ENCODE results near the gene KLHL40. TPM values are rescaled to one million over a fixed set of nuclear protein-coding genes. Genes with fewer than 3 reads are reported as not detected.

The KLHL40 gene
- total RNA-seq, 6 experiments from 2014 or later: not detected

DNA sequence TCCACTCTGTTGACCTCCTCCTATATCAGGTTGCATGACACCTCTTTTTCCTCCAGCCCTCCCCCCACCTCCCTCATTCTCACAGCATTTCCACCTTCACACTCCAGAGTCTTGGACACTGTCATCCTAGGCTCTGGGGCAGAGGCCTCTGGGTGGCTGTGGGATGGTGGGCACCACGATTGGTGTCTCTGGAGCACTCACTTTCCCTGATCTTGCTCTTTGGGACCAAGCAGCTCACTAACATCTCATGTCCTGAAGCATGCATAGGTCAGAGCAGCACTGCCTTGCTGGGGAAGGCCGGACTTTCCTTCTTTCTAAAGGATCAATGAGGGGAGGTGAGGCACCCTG is 16.9 kb upstream of the KLHL40 start:
- DNase-seq: no peak
- peaks cover 16% of the 10 kb centered on the region for H3K27me3 Mint-ChIP-seq (ENCODE audit: insufficient read depth)
- no peak overlapping the region for H3K27ac Mint-ChIP-seq
- TF ChIP-seq, protein P1, sequence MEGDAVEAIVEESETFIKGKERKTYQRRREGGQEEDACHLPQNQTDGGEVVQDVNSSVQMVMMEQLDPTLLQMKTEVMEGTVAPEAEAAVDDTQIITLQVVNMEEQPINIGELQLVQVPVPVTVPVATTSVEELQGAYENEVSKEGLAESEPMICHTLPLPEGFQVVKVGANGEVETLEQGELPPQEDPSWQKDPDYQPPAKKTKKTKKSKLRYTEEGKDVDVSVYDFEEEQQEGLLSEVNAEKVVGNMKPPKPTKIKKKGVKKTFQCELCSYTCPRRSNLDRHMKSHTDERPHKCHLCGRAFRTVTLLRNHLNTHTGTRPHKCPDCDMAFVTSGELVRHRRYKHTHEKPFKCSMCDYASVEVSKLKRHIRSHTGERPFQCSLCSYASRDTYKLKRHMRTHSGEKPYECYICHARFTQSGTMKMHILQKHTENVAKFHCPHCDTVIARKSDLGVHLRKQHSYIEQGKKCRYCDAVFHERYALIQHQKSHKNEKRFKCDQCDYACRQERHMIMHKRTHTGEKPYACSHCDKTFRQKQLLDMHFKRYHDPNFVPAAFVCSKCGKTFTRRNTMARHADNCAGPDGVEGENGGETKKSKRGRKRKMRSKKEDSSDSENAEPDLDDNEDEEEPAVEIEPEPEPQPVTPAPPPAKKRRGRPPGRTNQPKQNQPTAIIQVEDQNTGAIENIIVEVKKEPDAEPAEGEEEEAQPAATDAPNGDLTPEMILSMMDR (IDR thresholded peaks at IDR 0.05): no peak
- no peaks in the 10 kb centered on the region for H3K36me3 Mint-ChIP-seq (ENCODE audit: low read depth)
- peaks cover 7% of the 10 kb centered on the region; the same call in 1 of the 2 replicates for H3K4me1 Mint-ChIP-seq (ENCODE audit: low read depth)
- H3K4me3 Mint-ChIP-seq: no peak overlapping the region
- no peaks in the 10 kb centered on the region for H3K9me3 Mint-ChIP-seq

DNA sequence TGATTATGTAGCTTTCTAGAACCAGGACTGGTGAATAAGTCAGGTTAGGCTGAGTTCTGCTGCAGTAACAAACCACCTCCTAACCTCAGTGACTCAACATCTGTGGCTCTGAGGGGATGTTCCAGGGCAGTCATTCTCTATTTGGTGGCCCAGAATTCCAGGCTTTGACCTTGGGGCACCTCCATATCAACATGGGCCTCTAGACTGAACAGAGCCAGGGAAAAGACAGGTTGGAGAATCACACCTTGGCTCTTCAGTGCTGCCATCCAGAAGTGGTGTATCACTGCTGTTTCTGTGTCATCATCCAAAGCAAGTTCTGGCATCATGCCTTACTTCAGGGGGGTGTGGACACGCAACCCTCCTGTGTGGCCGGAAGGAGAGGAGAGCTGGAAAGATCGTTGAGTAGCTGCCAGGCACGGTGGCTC is 16.5 kb upstream of the KLHL40 start:
- Mint-ChIP-seq H3K4me1 (ENCODE audit: low read depth) (peaks cover 7% of the 10 kb centered on the region; the same call in 1 of the 2 replicates), H3K27me3 (ENCODE audit: insufficient read depth) (peaks cover 16% of the 10 kb centered on the region), H3K9me3 (no peaks in the 10 kb centered on the region), H3K27ac (no peak overlapping the region), H3K36me3 (ENCODE audit: low read depth) (no peaks in the 10 kb centered on the region), H3K4me3 (no peak overlapping the region)
- TF ChIP-seq, protein P1 (IDR thresholded peaks at IDR 0.05): no peak
- no peak for DNase-seq

DNA sequence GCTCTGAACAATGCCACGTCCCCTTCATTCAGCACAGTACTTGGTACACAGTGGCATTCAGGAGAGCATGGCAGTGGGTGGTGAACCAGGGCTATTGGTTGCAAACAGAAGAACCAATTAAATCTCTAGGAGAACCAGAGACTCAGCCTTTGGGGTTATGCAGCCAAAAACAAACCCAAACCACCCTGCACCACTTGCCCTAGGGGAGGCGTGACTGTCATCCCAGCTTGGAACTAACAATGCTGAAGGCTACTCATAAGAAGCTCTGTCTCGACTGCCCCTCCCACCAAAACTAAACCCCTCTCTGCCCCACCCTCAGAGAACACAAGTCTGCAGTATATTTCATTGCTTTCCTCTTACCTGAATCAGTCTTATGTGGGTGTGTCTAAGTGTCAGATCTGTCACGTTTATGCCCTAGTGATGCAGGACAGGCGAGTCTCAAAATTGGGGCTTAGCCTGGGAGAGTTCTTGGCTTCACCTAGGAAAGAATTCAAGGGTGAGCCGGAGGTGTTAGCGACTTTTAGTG is 15.2 kb upstream of the KLHL40 start:
- no peak for DNase-seq
- Mint-ChIP-seq H3K27me3 (ENCODE audit: insufficient read depth) (peaks cover 16% of the 10 kb centered on the region), H3K4me3 (no peak overlapping the region), H3K27ac (no peak overlapping the region), H3K4me1 (ENCODE audit: low read depth) (peaks cover 7% of the 10 kb centered on the region; the same call in 1 of the 2 replicates), H3K9me3 (no peaks in the 10 kb centered on the region), H3K36me3 (ENCODE audit: low read depth) (no peaks in the 10 kb centered on the region)
- TF ChIP-seq, protein P1 (IDR thresholded peaks at IDR 0.05): no peak

DNA sequence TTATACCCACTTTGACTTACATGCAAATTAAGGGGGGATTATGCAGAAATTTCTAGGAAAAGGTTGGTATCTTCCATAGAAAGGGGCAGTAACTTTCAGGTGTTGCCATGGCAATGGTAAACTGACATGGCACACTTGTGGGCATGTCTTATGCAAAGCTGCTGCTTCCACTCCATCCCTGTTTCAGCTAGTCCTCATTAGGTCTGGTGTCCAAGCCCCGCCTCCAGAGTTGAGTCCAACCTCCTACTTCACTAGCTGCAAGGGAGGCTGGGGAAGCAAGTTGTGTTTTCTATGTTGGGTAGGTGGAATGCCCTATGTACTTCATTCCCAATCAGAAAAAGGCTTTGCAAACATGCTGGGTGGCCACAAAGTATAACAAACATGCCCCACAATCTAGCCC is 14.7 kb upstream of the KLHL40 start:
- Mint-ChIP-seq H3K27me3 (ENCODE audit: insufficient read depth) (peaks cover 16% of the 10 kb centered on the region), H3K4me1 (ENCODE audit: low read depth) (peaks cover 7% of the 10 kb centered on the region; the same call in 1 of the 2 replicates), H3K27ac (no peak overlapping the region), H3K36me3 (ENCODE audit: low read depth) (no peaks in the 10 kb centered on the region), H3K4me3 (no peak overlapping the region), H3K9me3 (no peaks in the 10 kb centered on the region)
- no peak for DNase-seq
- TF ChIP-seq, protein P1 (IDR thresholded peaks at IDR 0.05): no peak

DNA sequence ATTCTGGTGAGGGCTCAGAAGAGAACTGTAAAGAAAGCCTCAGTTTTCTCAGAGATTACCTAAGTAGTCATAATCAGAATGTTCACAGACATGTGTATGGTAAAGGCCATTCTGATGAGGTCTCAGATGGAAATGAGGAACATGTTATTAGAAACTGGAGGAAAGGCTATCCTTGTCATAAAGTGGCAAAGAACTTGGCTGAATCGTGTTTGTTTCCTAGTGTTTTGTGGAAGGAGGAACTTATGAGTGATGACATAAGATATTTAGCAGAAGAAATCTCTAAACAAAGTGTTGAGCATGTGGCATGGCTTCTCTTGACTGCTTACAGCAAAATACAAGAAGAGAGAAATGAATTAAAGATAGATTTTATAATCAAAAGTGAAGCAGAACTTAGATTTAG is 12.8 kb upstream of the KLHL40 start:
- Mint-ChIP-seq H3K9me3 (peaks cover 18% of the 10 kb centered on the region), H3K4me3 (no peak overlapping the region), H3K27ac (no peak overlapping the region), H3K4me1 (ENCODE audit: low read depth) (peaks cover 3% of the 10 kb centered on the region; the same call in 1 of the 2 replicates), H3K27me3 (ENCODE audit: insufficient read depth) (peaks cover 20% of the 10 kb centered on the region), H3K36me3 (ENCODE audit: low read depth) (no peaks in the 10 kb centered on the region)
- TF ChIP-seq, protein P1 (IDR thresholded peaks at IDR 0.05): no peak
- no peak for DNase-seq

DNA sequence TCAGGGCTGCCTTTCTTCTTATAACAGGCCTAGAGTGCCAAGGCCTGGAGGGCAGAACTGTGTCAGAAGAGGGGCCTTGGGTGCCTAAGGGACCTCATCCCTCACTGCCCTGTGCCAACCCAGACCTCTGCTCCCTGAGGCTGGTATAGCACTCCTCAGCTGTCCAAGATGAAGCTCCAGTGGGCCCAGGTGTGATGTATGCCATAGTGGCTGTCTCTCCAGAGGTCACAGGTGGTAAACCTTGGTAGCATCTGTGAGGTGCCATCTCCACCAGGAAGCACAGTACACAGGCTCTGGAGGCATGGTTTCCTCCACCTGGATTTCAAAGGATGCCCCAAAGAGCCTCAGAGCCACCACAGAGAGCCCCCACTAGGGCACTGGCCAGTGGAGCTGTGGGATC is 12.3 kb upstream of the KLHL40 start:
- Mint-ChIP-seq H3K4me1 (ENCODE audit: low read depth) (no peaks in the 10 kb centered on the region), H3K4me3 (no peak overlapping the region), H3K27me3 (ENCODE audit: insufficient read depth) (peaks cover 20% of the 10 kb centered on the region), H3K36me3 (ENCODE audit: low read depth) (no peaks in the 10 kb centered on the region), H3K9me3 (peaks cover 22% of the 10 kb centered on the region), H3K27ac (no peak overlapping the region)
- no peak for DNase-seq
- TF ChIP-seq, protein P1 (IDR thresholded peaks at IDR 0.05): no peak

Data from HFFc6 (cell line).